IMR-90 (cell line): ENCODE measurements around the gene DUSP23. TPM values are rescaled to one million over a fixed set of nuclear protein-coding genes. Genes with fewer than 3 reads are reported as not detected.

Source experiments
- ATAC-seq: fragments of 200-7000 bp; cut with Tn5 transposase; 2 replicates; pipeline ENCODE4 v1.9.1; 2020; ENCODE audit warnings: low read depth, mild to moderate bottlenecking, moderate library complexity
- BruUV-seq: library from RNA; stranded (reverse); fragments of 400-500 nt; replicated peaks from 2 replicates; lab custom pipeline; 2021; lab: Mats Ljungman, UMichigan
- CTCF ChIA-PET: fragments of 300-600 bp; formaldehyde crosslinking; extraction: SDS; loops from one replicate; lab custom pipeline; 2021; ENCODE audit warnings: antibody characterized with exemption; lab: Yijun Ruan, JAX
- POLR2A ChIA-PET: fragments of 300-600 bp; sonication (Branson Sonifier 250); formaldehyde crosslinking; loops from one replicate; lab custom pipeline; 2022; ENCODE audit warnings: antibody characterized with exemption; ENCODE audit not compliant: unreplicated experiment; lab: Charles Lee
- DNase-seq: peaks from one replicate; pipeline ENCODE4 v3.0.0; 2013
- H2AFZ ChIP-seq: replicated peaks from 2 replicates; pipeline ENCODE3; 2013; ENCODE audit warnings: low read length, mild to moderate bottlenecking; ENCODE audit not compliant: poor library complexity
- H2AK5ac ChIP-seq: 2 replicates; pipeline ENCODE4 v1.6.1; 2013; ENCODE audit warnings: low read depth, low read length, inconsistent platforms
- H2AK9ac ChIP-seq: replicated peaks from 2 replicates; pipeline ENCODE3; 2013; ENCODE audit warnings: mild to moderate bottlenecking, low read depth, low read length, moderate library complexity; ENCODE audit not compliant: poor library complexity
- H2BK120ac ChIP-seq: 2 replicates; pipeline ENCODE4 v1.6.1; 2013; ENCODE audit warnings: low read depth, low read length, inconsistent platforms
- H2BK15ac ChIP-seq: 3 replicates; pipeline ENCODE4 v1.6.1; 2013; ENCODE audit warnings: low read depth, low read length, inconsistent platforms
- H2BK20ac ChIP-seq: 2 replicates; pipeline ENCODE4 v1.6.1; 2013; ENCODE audit warnings: low read depth, mild to moderate bottlenecking, inconsistent platforms, low read length, moderate library complexity
- H2BK5ac ChIP-seq: 2 replicates; pipeline ENCODE4 v1.6.1; 2013; ENCODE audit warnings: mild to moderate bottlenecking, low read depth, low read length, inconsistent platforms; ENCODE audit not compliant: poor library complexity, severe bottlenecking
- H3K14ac ChIP-seq: replicated peaks from 2 replicates; pipeline ENCODE4 v1.6.1; 2013; ENCODE audit warnings: low read depth, low read length, inconsistent platforms
- H3K18ac ChIP-seq: 2 replicates; pipeline ENCODE4 v1.6.1; 2013; ENCODE audit warnings: low read depth, low read length, control low read depth
- H3K23ac ChIP-seq: 2 replicates; pipeline ENCODE4 v1.6.1; 2013; ENCODE audit warnings: low read depth, low read length, inconsistent platforms
- H3K27ac ChIP-seq: 2 replicates; pipeline ENCODE4 v1.5.1; 2013; ENCODE audit warnings: mild to moderate bottlenecking, control low read depth, low read length; ENCODE audit not compliant: insufficient read depth
- H3K27me3 ChIP-seq: 2 replicates; pipeline ENCODE4 v1.6.1; 2013; ENCODE audit warnings: low read length; ENCODE audit not compliant: control insufficient read depth, insufficient read depth
- H3K36me3 ChIP-seq: 2 replicates; pipeline ENCODE4 v1.6.1; 2013; ENCODE audit warnings: low read length, mixed read lengths; ENCODE audit not compliant: control insufficient read depth, insufficient read depth
- H3K4ac ChIP-seq: 2 replicates; pipeline ENCODE4 v1.6.1; 2013; ENCODE audit warnings: low read depth, low read length, inconsistent platforms
- H3K4me1 ChIP-seq: 2 replicates; pipeline ENCODE4 v1.6.1; 2013; ENCODE audit warnings: low read length, mixed read lengths; ENCODE audit not compliant: control insufficient read depth, insufficient read depth
- H3K4me2 ChIP-seq: 2 replicates; pipeline ENCODE4 v1.6.1; 2013; ENCODE audit warnings: low read depth, mild to moderate bottlenecking, control low read depth, low read length, moderate library complexity
- H3K4me3 ChIP-seq: 2 replicates; pipeline ENCODE4 v1.5.1; 2013; ENCODE audit warnings: low read depth, mild to moderate bottlenecking, control low read depth, low read length, moderate library complexity; ENCODE audit not compliant: insufficient read depth
- H3K56ac ChIP-seq: 2 replicates; pipeline ENCODE4 v1.6.1; 2013; ENCODE audit warnings: low read length, inconsistent platforms; ENCODE audit not compliant: insufficient read depth; ENCODE audit errors: extremely low read depth
- H3K79me1 ChIP-seq, 2 experiments: 2 replicates each; pipeline ENCODE4 v1.6.1; 2013; ENCODE audit warnings: low read length in 2 of 2, inconsistent platforms in 1 of 2, low read depth in 1 of 2
- H3K9ac ChIP-seq: 2 replicates; pipeline ENCODE4 v1.6.1; 2013; ENCODE audit warnings: low read depth, low read length, control low read depth
- H3K9me1 ChIP-seq: 2 replicates; pipeline ENCODE4 v1.6.1; 2013; ENCODE audit warnings: low read length, inconsistent platforms; ENCODE audit not compliant: insufficient read depth
- H3K9me3 ChIP-seq: 2 replicates; pipeline ENCODE4 v1.6.1; 2013; ENCODE audit warnings: low read length; ENCODE audit not compliant: control insufficient read depth, insufficient read depth
- H4K20me1 ChIP-seq: 2 replicates; pipeline ENCODE4 v1.6.1; 2013; ENCODE audit warnings: low read length, inconsistent platforms; ENCODE audit not compliant: insufficient read depth
- H4K5ac ChIP-seq: 2 replicates; pipeline ENCODE4 v1.6.1; 2013; ENCODE audit warnings: mild to moderate bottlenecking, low read depth, low read length, control low read depth
- H4K8ac ChIP-seq, 2 experiments: 2 replicates each; pipeline ENCODE4 v1.6.1; 2013; ENCODE audit warnings: low read depth in 2 of 2, low read length in 2 of 2, control low read depth in 1 of 2, inconsistent platforms in 1 of 2
- H4K91ac ChIP-seq: 2 replicates; pipeline ENCODE4 v1.6.1; 2013; ENCODE audit warnings: low read depth, low read length, inconsistent platforms; ENCODE audit not compliant: insufficient read depth
- BHLHE40 ChIP-seq: fragments of 150-350 bp; IDR thresholded peaks from 2 replicates; pipeline ENCODE4 v1.6.1; 2016; ENCODE audit warnings: mild to moderate bottlenecking, low read depth, low read length
- CEBPB ChIP-seq: IDR thresholded peaks from 2 replicates; pipeline ENCODE4 v1.6.1; 2012; ENCODE audit warnings: low read depth, low read length, improper control_type of control experiment
- CHD1 ChIP-seq: IDR thresholded peaks from 2 replicates; pipeline ENCODE4 v1.6.1; 2012; ENCODE audit warnings: low read depth, low read length, improper control_type of control experiment
- FOS ChIP-seq: fragments of 150-350 bp; IDR thresholded peaks from 2 replicates; pipeline ENCODE4 v1.6.1; 2016; ENCODE audit warnings: low read depth, low read length
- MAFK ChIP-seq: IDR thresholded peaks from 2 replicates; pipeline ENCODE4 v1.6.1; 2012; ENCODE audit warnings: low read depth, low read length, improper control_type of control experiment
- MAZ ChIP-seq: IDR thresholded peaks from 2 replicates; pipeline ENCODE4 v1.6.1; 2012; ENCODE audit warnings: low read depth, mild to moderate bottlenecking, low read length, improper control_type of control experiment, moderate library complexity, borderline replicate concordance
- MXI1 ChIP-seq: IDR thresholded peaks from 2 replicates; pipeline ENCODE4 v1.6.1; 2012; ENCODE audit warnings: low read depth, mild to moderate bottlenecking, low read length, moderate library complexity, borderline replicate concordance
- NFE2L2 ChIP-seq: fragments of 150-350 bp; IDR thresholded peaks from 2 replicates; pipeline ENCODE4 v1.6.1; 2016; ENCODE audit warnings: low read depth, mild to moderate bottlenecking, low read length
- POLR2A ChIP-seq: IDR thresholded peaks from 2 replicates; pipeline ENCODE4 v1.6.1; 2012; ENCODE audit warnings: mild to moderate bottlenecking, low read depth, low read length
- RAD21 ChIP-seq: IDR thresholded peaks from 2 replicates; pipeline ENCODE4 v1.6.1; 2012; ENCODE audit warnings: low read length, improper control_type of control experiment
- RCOR1 ChIP-seq: IDR thresholded peaks from 2 replicates; pipeline ENCODE4 v1.6.1; 2012; ENCODE audit warnings: mild to moderate bottlenecking, low read length, improper control_type of control experiment; ENCODE audit not compliant: insufficient replicate concordance
- RFX5 ChIP-seq: IDR thresholded peaks from 2 replicates; pipeline ENCODE4 v1.8.0; 2012; ENCODE audit warnings: low read depth, mild to moderate bottlenecking, low read length, moderate library complexity
- SMC3 ChIP-seq: fragments of 150-350 bp; IDR thresholded peaks from 2 replicates; pipeline ENCODE4 v1.6.1; 2016; ENCODE audit warnings: low read depth, mild to moderate bottlenecking, antibody characterized with exemption, low read length, moderate library complexity
- WGBS, 2 experiments: methylation state at CpG; one replicate each; pipeline versions ENCODE4 v1.1.5 to v1.1.7; 2013; ENCODE audit warnings: missing lambda C conversion rate in 2 of 2; ENCODE audit not compliant: insufficient read length in 1 of 2; ENCODE audit errors: extremely low coverage in 2 of 2; 5-methylcytosine and 5-hydroxymethylcytosine counted together
- dilution Hi-C: fragments of 300-500 bp; cut with HindIII; formaldehyde crosslinking; loops from one replicate; pipeline ENCODE4 v1.14.3; 2018; ENCODE audit warnings: low sequenced_read_pairs; ENCODE audit not compliant: unreplicated experiment
- in situ Hi-C: fragments of 300-500 bp; cut with MboI; formaldehyde crosslinking; loops from 3 replicates; pipeline ENCODE4 v1.14.3; 2019; ENCODE audit warnings: low sequenced_read_pairs, inconsistent platforms, mixed read lengths
- intact Hi-C: fragments of 100-400 bp; cut with micrococcal nuclease; formaldehyde crosslinking; loops from 2 replicates; pipeline ENCODE4 v1.10.0; 2022
- polyA plus RNA-seq, 3 experiments: library from polyadenylated mRNA; depleted of rRNA; stranded (reverse); fragments of >200 nt; gene quantifications; 2 replicates each; pipeline ENCODE4 v1.2.3, GENCODE V29; 2012; ENCODE audit warnings: low replicate concordance in 1 of 3
- total RNA-seq: library from RNA; depleted of rRNA; stranded (reverse); fragments of >200 nt; gene quantifications from 2 replicates; pipeline ENCODE4 v1.2.3, GENCODE V29; 2012
- TF ChIP-seq, protein P1 (sequence below): fragments of 150-350 bp; IDR thresholded peaks from 2 replicates; pipeline ENCODE4 v1.6.1; 2016; ENCODE audit warnings: low read depth, mild to moderate bottlenecking, low read length, moderate library complexity, borderline replicate concordance
- TF ChIP-seq, protein P2 (sequence below): fragments of 150-350 bp; IDR thresholded peaks from 2 replicates; pipeline ENCODE4 v1.6.1; 2017; ENCODE audit warnings: mild to moderate bottlenecking, antibody characterized with exemption, low read length, low read depth
- TF ChIP-seq, protein P3 (sequence below): conservative IDR thresholded peaks from 2 replicates; pipeline ENCODE4 v1.5.1; 2012; ENCODE audit warnings: mild to moderate bottlenecking, low read depth, low read length, improper control_type of control experiment

DUSP23 gene
- total and polyA plus RNA-seq, 2 of the 4 experiments (the other 2 are of a cell fraction): 4.1 to 12.9 TPM

DNA sequence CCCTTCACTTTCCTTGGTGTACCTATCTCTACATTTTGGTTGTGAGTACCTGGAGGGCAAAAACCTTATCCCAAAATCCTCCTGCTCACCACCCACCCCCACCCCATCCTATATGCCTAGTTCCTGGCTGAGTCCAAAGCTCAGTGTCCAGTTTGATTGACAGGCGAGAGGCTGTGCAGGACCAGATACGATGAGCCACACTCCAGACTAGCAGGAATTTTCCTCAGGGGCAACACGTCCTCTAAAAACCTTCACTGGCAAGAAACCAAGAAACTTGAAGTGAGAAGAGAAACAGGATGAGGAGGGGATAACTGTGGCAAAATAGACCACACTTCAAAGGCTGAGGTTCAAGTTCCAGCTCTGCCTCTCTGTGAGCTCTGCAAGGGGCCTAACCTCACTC, 44.8 kb downstream of the DUSP23 start:
- Histone ChIP-seq H3K9ac (no peak overlapping the region), H3K9me1 (0 out of 2 replicates have a peak, but pooled peaks cover 3% of the 10 kb centered on the region), H3K4me1 (peaks cover 2% of the 10 kb centered on the region), H2AFZ (no peak overlapping the region), H4K20me1 (no peaks in the 10 kb centered on the region), H4K5ac (no peak overlapping the region), H2AK9ac (no peak overlapping the region), H3K4me2 (no peak overlapping the region), H3K4ac (no peak overlapping the region), H3K14ac (no peak overlapping the region), H2BK20ac (no peak overlapping the region), H3K27ac (no peak overlapping the region), H3K9me3 (no peaks in the 10 kb centered on the region), H3K79me1 (no peaks in the 10 kb centered on the region), H3K4me3 (no peak overlapping the region), H2AK5ac (no peak overlapping the region), H2BK15ac (no peak overlapping the region), H3K56ac (no peak overlapping the region), H3K18ac (no peak overlapping the region), H2BK5ac (no peak overlapping the region), H3K27me3 (peaks cover 21% of the 10 kb centered on the region), H2BK120ac (no peak overlapping the region), H3K23ac (no peak overlapping the region), H3K36me3 (no peaks in the 10 kb centered on the region), H4K91ac (no peak overlapping the region), H4K8ac (no peak overlapping the region)
- dilution Hi-C loops: no loop called here
- POLR2A ChIA-PET: no interaction called here
- BruUV-seq: no TSS peak
- ATAC-seq: no peak
- no peak for DNase-seq
- intact Hi-C loops: no loop called here
- CTCF ChIA-PET: no interaction called here
- TF ChIP-seq RCOR1 (no peak), SMC3 (no peak), RFX5 (no peak), MXI1 (no peak), RAD21 (no peak), MAZ (no peak), NFE2L2 (no peak), MAFK (no peak), CEBPB (no peak), POLR2A (no peak), FOS (no peak), CHD1 (no peak), BHLHE40 (no peak)
- TF ChIP-seq, protein P1, sequence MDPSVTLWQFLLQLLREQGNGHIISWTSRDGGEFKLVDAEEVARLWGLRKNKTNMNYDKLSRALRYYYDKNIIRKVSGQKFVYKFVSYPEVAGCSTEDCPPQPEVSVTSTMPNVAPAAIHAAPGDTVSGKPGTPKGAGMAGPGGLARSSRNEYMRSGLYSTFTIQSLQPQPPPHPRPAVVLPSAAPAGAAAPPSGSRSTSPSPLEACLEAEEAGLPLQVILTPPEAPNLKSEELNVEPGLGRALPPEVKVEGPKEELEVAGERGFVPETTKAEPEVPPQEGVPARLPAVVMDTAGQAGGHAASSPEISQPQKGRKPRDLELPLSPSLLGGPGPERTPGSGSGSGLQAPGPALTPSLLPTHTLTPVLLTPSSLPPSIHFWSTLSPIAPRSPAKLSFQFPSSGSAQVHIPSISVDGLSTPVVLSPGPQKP: no peak
- TF ChIP-seq, protein P2, sequence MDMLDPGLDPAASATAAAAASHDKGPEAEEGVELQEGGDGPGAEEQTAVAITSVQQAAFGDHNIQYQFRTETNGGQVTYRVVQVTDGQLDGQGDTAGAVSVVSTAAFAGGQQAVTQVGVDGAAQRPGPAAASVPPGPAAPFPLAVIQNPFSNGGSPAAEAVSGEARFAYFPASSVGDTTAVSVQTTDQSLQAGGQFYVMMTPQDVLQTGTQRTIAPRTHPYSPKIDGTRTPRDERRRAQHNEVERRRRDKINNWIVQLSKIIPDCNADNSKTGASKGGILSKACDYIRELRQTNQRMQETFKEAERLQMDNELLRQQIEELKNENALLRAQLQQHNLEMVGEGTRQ: no peak
- TF ChIP-seq, protein P3, sequence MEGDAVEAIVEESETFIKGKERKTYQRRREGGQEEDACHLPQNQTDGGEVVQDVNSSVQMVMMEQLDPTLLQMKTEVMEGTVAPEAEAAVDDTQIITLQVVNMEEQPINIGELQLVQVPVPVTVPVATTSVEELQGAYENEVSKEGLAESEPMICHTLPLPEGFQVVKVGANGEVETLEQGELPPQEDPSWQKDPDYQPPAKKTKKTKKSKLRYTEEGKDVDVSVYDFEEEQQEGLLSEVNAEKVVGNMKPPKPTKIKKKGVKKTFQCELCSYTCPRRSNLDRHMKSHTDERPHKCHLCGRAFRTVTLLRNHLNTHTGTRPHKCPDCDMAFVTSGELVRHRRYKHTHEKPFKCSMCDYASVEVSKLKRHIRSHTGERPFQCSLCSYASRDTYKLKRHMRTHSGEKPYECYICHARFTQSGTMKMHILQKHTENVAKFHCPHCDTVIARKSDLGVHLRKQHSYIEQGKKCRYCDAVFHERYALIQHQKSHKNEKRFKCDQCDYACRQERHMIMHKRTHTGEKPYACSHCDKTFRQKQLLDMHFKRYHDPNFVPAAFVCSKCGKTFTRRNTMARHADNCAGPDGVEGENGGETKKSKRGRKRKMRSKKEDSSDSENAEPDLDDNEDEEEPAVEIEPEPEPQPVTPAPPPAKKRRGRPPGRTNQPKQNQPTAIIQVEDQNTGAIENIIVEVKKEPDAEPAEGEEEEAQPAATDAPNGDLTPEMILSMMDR: no peak
- in situ Hi-C loops: no loop called here
- 100% methylated on average over 1 of the region's 3 CpGs; no CpG with 5 or more reads in 1 of the 2 experiments for WGBS, 2 experiments
